Astrocyte of the cerebellum (primary cell): ENCODE measurements around the gene TMEM232.

Source experiments
- DNase-seq: peaks from one replicate; pipeline ENCODE4 v3.0.0-alpha.2; 2011; ENCODE audit warnings: low read depth
- H3K4me3 ChIP-seq: 2 replicates; pipeline ENCODE4 v1.5.1; 2011; ENCODE audit warnings: mild to moderate bottlenecking, low read depth, low read length, moderate library complexity
- in situ Hi-C: cut with HindIII; loops from 2 replicates; pipeline ENCODE4 v1.10.0; 2017; ENCODE audit warnings: low sequenced_read_pairs
- TF ChIP-seq, protein P1 (sequence below): IDR thresholded peaks from 2 replicates; pipeline ENCODE4 v1.5.1; 2012; ENCODE audit warnings: low read length, low read depth, moderate library complexity, mild to moderate bottlenecking; ENCODE audit errors: missing control alignments

Gene TMEM232

DNA sequence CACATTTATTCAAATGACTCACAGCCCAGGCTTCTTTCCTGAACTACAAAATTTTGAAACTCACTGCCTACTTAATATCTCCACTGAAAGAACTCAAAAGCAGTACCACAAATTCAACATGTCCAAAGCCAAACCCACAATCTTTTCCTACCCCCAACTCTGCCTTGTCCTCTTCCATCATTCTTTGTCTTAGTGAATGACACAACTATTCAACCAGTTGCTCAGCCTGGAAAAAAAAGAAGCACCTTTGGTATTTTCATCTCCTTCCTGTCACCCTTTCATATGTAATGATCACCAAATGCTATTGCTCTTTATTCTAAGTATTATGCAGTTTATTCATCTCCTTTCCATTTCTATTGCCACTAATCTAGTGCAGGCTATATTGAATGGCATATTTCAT is 216.3 kb downstream of the TMEM232 start:
- in situ Hi-C loops = no loop called here
- no peak overlapping the region for H3K4me3 ChIP-seq
- no peak for DNase-seq
- TF ChIP-seq, protein P1, sequence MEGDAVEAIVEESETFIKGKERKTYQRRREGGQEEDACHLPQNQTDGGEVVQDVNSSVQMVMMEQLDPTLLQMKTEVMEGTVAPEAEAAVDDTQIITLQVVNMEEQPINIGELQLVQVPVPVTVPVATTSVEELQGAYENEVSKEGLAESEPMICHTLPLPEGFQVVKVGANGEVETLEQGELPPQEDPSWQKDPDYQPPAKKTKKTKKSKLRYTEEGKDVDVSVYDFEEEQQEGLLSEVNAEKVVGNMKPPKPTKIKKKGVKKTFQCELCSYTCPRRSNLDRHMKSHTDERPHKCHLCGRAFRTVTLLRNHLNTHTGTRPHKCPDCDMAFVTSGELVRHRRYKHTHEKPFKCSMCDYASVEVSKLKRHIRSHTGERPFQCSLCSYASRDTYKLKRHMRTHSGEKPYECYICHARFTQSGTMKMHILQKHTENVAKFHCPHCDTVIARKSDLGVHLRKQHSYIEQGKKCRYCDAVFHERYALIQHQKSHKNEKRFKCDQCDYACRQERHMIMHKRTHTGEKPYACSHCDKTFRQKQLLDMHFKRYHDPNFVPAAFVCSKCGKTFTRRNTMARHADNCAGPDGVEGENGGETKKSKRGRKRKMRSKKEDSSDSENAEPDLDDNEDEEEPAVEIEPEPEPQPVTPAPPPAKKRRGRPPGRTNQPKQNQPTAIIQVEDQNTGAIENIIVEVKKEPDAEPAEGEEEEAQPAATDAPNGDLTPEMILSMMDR = no peak

DNA sequence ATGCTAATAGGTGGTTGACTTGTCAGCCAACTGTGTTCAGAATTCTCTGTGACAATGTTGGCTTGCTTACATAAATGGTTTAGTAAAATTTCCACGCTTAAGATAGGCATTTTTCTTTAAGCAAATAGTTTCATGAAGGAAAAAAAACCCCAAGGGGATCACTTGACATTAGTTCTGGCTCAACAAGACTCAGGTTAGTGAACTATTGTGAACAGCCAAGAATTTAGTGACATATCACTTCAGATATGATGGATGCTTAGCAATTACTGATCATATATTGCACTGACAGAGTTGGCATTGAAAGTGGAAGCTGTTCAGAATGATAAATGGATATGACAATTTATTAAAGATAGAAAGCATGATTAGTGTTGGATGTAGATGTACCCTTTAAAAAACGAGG is 218.5 kb downstream of the TMEM232 start:
- no peak for DNase-seq
- H3K4me3 ChIP-seq = no peak overlapping the region
- in situ Hi-C loops = no loop called here
- TF ChIP-seq, protein P1 = no peak

DNA sequence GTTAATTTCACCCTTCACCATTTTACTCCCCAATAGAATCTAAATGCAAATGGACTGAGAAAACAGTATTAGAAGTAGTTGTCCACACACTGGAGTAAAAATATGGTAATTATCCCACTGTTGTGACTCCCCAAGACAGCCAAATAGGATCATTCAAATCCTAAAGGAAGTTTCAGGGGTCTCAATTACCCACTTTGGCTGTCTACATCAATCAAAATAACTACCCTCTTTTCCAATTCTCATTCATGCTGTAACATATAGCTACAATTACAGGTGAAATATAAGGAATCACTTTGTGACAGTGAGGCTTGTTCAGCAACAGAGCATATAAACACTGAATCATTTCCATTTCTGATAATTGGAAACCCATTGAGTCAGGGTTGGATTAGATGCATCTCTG is 220.1 kb downstream of the TMEM232 start:
- in situ Hi-C loops = no loop called here
- TF ChIP-seq, protein P1 = no peak
- DNase-seq = no peak
- H3K4me3 ChIP-seq = no peak overlapping the region

DNA sequence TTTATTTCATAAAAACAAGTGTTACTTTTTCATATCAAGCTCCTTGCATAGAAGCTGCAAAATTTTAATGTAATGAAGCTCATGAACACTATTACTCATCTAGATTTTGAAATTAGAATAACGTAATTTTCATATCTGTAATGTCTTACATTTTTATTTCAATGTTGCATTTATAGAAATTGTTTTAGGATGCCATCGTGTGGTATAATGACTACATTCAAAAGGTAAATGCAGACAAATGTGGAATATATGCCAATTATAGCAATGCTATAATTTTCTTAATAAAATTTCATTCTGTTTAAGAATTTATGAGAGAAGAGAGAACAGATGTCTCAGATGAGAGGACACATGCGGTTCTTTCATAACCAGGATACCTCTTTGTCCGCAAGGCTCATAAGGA is 230.2 kb downstream of the TMEM232 start:
- TF ChIP-seq, protein P1 = no peak

DNA sequence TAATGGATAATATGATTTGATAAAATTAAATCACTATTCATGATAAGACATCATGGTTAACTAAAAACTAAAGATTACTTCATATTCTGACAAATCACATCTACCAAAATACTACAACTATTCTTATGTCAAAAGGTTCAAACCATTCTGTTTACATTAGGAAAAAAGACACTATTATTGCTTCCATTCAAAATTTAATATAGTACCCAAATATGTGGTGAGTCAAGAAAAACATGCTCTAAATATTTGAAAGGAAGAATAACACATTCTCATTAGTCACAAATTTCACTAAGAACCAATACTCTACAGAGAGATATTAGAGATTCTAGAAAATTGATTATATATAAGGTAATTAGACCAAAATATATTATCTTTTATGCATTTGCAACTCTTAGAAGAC is 234.0 kb downstream of the TMEM232 start:
- in situ Hi-C loops = no loop called here
- TF ChIP-seq, protein P1 = no peak
- no peak overlapping the region for H3K4me3 ChIP-seq
- DNase-seq = no peak

More for the DNA sequence above, 230.2 kb downstream of the TMEM232 start:
- H3K4me3 ChIP-seq = no peak overlapping the region
- DNase-seq = no peak
- in situ Hi-C loops = no loop called here

DNA sequence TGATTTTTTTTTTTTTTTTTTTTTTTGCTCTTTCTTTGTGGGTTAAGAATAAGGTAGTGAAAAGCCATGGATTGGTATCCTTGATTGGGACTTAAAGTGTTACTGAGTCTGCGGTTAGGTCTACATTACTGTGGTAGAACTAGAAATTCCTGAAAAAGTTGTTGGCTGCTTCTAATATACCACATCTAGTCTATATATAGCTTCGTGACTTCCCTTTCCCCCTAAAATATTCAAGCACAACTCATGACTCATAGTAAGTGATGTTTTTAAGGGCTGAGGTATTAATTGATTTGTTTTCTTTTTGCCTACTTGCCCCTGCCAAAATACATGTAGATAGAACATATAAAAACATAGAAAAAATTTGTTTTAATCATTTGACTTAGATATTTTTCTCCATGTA is 247.6 kb downstream of the TMEM232 start:
- H3K4me3 ChIP-seq = no peak overlapping the region
- TF ChIP-seq, protein P1 = no peak
- DNase-seq = peak; percentile 95
- in situ Hi-C loops = no loop called here

DNA sequence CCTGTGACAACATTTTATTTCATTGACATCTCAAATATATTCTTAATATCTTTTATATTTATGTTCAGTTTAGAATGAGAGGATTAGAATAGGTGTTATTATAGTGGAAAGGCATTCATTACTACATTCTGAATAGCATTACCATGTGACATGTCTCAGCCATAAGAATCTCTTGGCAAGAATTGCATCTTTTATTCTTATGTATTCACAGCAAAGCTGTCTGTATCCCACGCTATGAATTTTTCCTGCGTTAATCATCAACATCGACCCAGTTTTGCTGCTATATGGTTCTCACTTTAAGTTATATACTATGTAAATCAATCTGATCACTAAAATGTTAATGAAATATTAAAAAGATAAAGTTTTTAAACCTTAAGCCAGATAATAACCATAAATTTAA is 248.6 kb downstream of the TMEM232 start:
- in situ Hi-C loops = no loop called here
- H3K4me3 ChIP-seq = no peak overlapping the region
- peak; percentile 42 for DNase-seq
- TF ChIP-seq, protein P1 = no peak
